ENCODE measurements around the gene FAM193B. TPM values are rescaled to one million over a fixed set of nuclear protein-coding genes. Genes with fewer than 3 reads are reported as not detected.
A peak's percentile ranks its signal among the peaks of the same experiment; 100 is the strongest.

FAM193B gene
- total RNA-seq, 8 experiments from 2014 or later = 29.0 to 71.4 (median 46.5) TPM

- Histone ChIP-seq H3K27ac (no peak overlapping the region), H3K4me3 (no peak overlapping the region), H3K4me1 (replicated peaks in 1 of 2) (no peaks in the 10 kb centered on the region)
- 75 to 100% (median 95%) methylated on average over 2 to 5 of the region's 12 CpGs; no CpG with 5 or more reads in 3 of the 10 experiments for WGBS, 10 experiments
- ATAC-seq (replicated peaks in 6 of 8) = peak in 2 of 8 experiments; percentile 61 to 69
- in situ Hi-C loops (cut with MboI; ENCODE audit: low pct_unique_long_range_greater_than_20kb in 2 of 9, low sequenced_read_pairs in 9 of 9, unreplicated experiment in 9 of 9) = no loop called here
These were observed 24.8 kb downstream of the FAM193B start for GRCh38 chr5:177529247-177530203.

- no peak overlapping the region for H3K4me3 ChIP-seq
- in situ Hi-C loops (cut with MboI; ENCODE audit: low pct_unique_long_range_greater_than_20kb in 2 of 9, low sequenced_read_pairs in 9 of 9, unreplicated experiment in 9 of 9) = no loop called here
- ATAC-seq (replicated peaks in 6 of 8) = no peak
- no peak overlapping the region for H3K27ac ChIP-seq
- 60 to 100% (median 97%) methylated on average over 1 to 8 of the region's 10 CpGs; no CpG with 5 or more reads in 2 of the 10 experiments for WGBS, 10 experiments
- no peaks in the 10 kb centered on the region for H3K4me1 ChIP-seq (replicated peaks in 1 of 2)
These were observed 25.7 kb downstream of the FAM193B start for GRCh38 chr5:177528631-177529030.

- H3K27ac ChIP-seq = no peak overlapping the region
- H3K4me3 ChIP-seq = no peak overlapping the region
- no peak for ATAC-seq (replicated peaks in 6 of 8)
- in situ Hi-C loops (cut with MboI; ENCODE audit: low pct_unique_long_range_greater_than_20kb in 2 of 9, low sequenced_read_pairs in 9 of 9, unreplicated experiment in 9 of 9) = no loop called here
- 95 to 100% (median 100%) methylated on average over 1 to 6 of the region's 8 CpGs; no CpG with 5 or more reads in 4 of the 10 experiments for WGBS, 10 experiments
- H3K4me1 ChIP-seq (replicated peaks in 1 of 2) = no peaks in the 10 kb centered on the region
These were observed 26.8 kb downstream of the FAM193B start for GRCh38 chr5:177527595-177527994.

GRCh38 chr5:177526791-177527190 lies 27.6 kb downstream of the FAM193B start:
- ATAC-seq (replicated peaks in 6 of 8) = no peak
- Histone ChIP-seq H3K27ac (no peak overlapping the region), H3K4me1 (replicated peaks in 1 of 2) (no peaks in the 10 kb centered on the region), H3K4me3 (no peak overlapping the region)
- in situ Hi-C loops (cut with MboI; ENCODE audit: low pct_unique_long_range_greater_than_20kb in 2 of 9, low sequenced_read_pairs in 9 of 9, unreplicated experiment in 9 of 9) = no loop called here
- WGBS, 10 experiments = 90 to 100% (median 96%) methylated on average over 2 to 5 of the region's 6 CpGs; no CpG with 5 or more reads in 5 of the 10 experiments

GRCh38 chr5:177526191-177526590 lies 28.2 kb downstream of the FAM193B start:
- no peak overlapping the region for H3K27ac ChIP-seq
- WGBS, 10 experiments = 80 to 100% (median 89%) methylated on average over 1 to 3 of the region's 4 CpGs; no CpG with 5 or more reads in 5 of the 10 experiments
- no peak for ATAC-seq (replicated peaks in 6 of 8)
- H3K4me3 ChIP-seq = no peak overlapping the region
- in situ Hi-C loops (cut with MboI; ENCODE audit: low pct_unique_long_range_greater_than_20kb in 2 of 9, low sequenced_read_pairs in 9 of 9, unreplicated experiment in 9 of 9) = no loop called here
- H3K4me1 ChIP-seq (replicated peaks in 1 of 2) = no peaks in the 10 kb centered on the region

GRCh38 chr5:177524941-177525655 lies 29.3 kb downstream of the FAM193B start:
- in situ Hi-C loops (cut with MboI; ENCODE audit: low pct_unique_long_range_greater_than_20kb in 2 of 9, low sequenced_read_pairs in 9 of 9, unreplicated experiment in 9 of 9) = loop anchor here in 1 of 9 experiments (25.0 kb wide), 1 partner anchor 138 kb away; the partner anchor contains the start of gene SLC34A1
- no peak overlapping the region for H3K27ac ChIP-seq
- no peak overlapping the region for H3K4me3 ChIP-seq
- no peaks in the 10 kb centered on the region for H3K4me1 ChIP-seq (replicated peaks in 1 of 2)
- ATAC-seq (replicated peaks in 6 of 8) = no peak
- 80 to 83% methylated on average over 1 of the region's 10 CpGs; no CpG with 5 or more reads in 8 of the 10 experiments for WGBS, 10 experiments

- ATAC-seq (replicated peaks in 6 of 8) = peak in 1 of 8 experiments; percentile 13
- WGBS, 10 experiments = no CpG with 5 or more reads among the region's 12 CpGs
- H3K27ac ChIP-seq = no peak overlapping the region
- H3K4me3 ChIP-seq = no peak overlapping the region
- no peaks in the 10 kb centered on the region for H3K4me1 ChIP-seq (replicated peaks in 1 of 2)
- in situ Hi-C loops (cut with MboI; ENCODE audit: low pct_unique_long_range_greater_than_20kb in 2 of 9, low sequenced_read_pairs in 9 of 9, unreplicated experiment in 9 of 9) = loop anchor here in 1 of 9 experiments (25.0 kb wide), 1 partner anchor 137 kb away; the partner anchor contains the start of gene SLC34A1
These were observed 29.8 kb downstream of the FAM193B start for GRCh38 chr5:177524539-177524900.

GRCh38 chr5:177523711-177524538 lies 30.4 kb downstream of the FAM193B start:
- 80 to 100% (median 93%) methylated on average over 1 to 4 of the region's 19 CpGs; no CpG with 5 or more reads in 6 of the 10 experiments for WGBS, 10 experiments
- H3K4me1 ChIP-seq (replicated peaks in 1 of 2) = peaks cover 4 to 5% of the 10 kb centered on the region in 2 donors
- in situ Hi-C loops (cut with MboI; ENCODE audit: low pct_unique_long_range_greater_than_20kb in 2 of 9, low sequenced_read_pairs in 9 of 9, unreplicated experiment in 9 of 9) = loop anchor here in 1 of 9 experiments (25.0 kb wide), 1 partner anchor 137 kb away; the partner anchor contains the start of gene SLC34A1
- H3K4me3 ChIP-seq = no peak overlapping the region
- peak in 4 of 8 experiments; percentile 11 to 17 (median 13) for ATAC-seq (replicated peaks in 6 of 8)
- H3K27ac ChIP-seq = no peak overlapping the region

- no peak overlapping the region for H3K27ac ChIP-seq
- 100% methylated on average over 1 of the region's 2 CpGs; no CpG with 5 or more reads in 5 of the 10 experiments for WGBS, 10 experiments
- H3K4me3 ChIP-seq = no peak overlapping the region
- peaks cover 5 to 6% of the 10 kb centered on the region in 2 donors for H3K4me1 ChIP-seq (replicated peaks in 1 of 2)
- in situ Hi-C loops (cut with MboI; ENCODE audit: low pct_unique_long_range_greater_than_20kb in 2 of 9, low sequenced_read_pairs in 9 of 9, unreplicated experiment in 9 of 9) = loop anchor here in 1 of 9 experiments (25.0 kb wide), 1 partner anchor 134 kb away; the partner anchor contains the start of gene SLC34A1
- ATAC-seq (replicated peaks in 6 of 8) = no peak
These were observed 33.3 kb downstream of the FAM193B start for GRCh38 chr5:177520916-177521513.

- Histone ChIP-seq H3K27ac (no peak overlapping the region), H3K4me1 (replicated peaks in 1 of 2) (peaks cover 12 to 14% of the 10 kb centered on the region in 2 donors), H3K4me3 (no peak overlapping the region)
- 80 to 100% (median 100%) methylated on average over 1 of the region's 3 CpGs; no CpG with 5 or more reads in 7 of the 10 experiments for WGBS, 10 experiments
- ATAC-seq (replicated peaks in 6 of 8) = no peak
- in situ Hi-C loops (cut with MboI; ENCODE audit: low pct_unique_long_range_greater_than_20kb in 2 of 9, low sequenced_read_pairs in 9 of 9, unreplicated experiment in 9 of 9) = loop anchor here in 1 of 9 experiments (25.0 kb wide), 1 partner anchor 133 kb away; the partner anchor contains the start of gene SLC34A1
These were observed 34.1 kb downstream of the FAM193B start for GRCh38 chr5:177520271-177520670.

GRCh38 chr5:177519463-177520235 lies 34.7 kb downstream of the FAM193B start:
- WGBS, 10 experiments = 46 to 100% (median 94%) methylated on average over 2 to 12 of the region's 13 CpGs; no CpG with 5 or more reads in 1 of the 10 experiments

More at GRCh38 chr5:177519463-177520235, 34.7 kb downstream of the FAM193B start:
- H3K4me3 ChIP-seq = no peak overlapping the region
- no peak for ATAC-seq (replicated peaks in 6 of 8)
- in situ Hi-C loops (cut with MboI; ENCODE audit: low pct_unique_long_range_greater_than_20kb in 2 of 9, low sequenced_read_pairs in 9 of 9, unreplicated experiment in 9 of 9) = loop anchor here in 1 of 9 experiments (25.0 kb wide), 1 partner anchor 132 kb away; the partner anchor contains the start of gene SLC34A1
- H3K4me1 ChIP-seq (replicated peaks in 1 of 2) = peaks cover 13 to 16% of the 10 kb centered on the region in 2 donors
- H3K27ac ChIP-seq = no peak overlapping the region
